Uterus (tissue), 2 donors: Measurements from ENCODE around the gene LRFN3.

ENCODE experiments used
- POLR2A ChIP-seq, 2 donors: fragments of 450-650 bp; IDR thresholded peaks; one replicate each; pipeline ENCODE4 v1.6.1; 2016; ENCODE audit warnings: antibody characterized with exemption in 2 of 2, mild to moderate bottlenecking in 1 of 2, moderate library complexity in 1 of 2
- TF ChIP-seq, protein P1 (sequence below), 4 experiments: fragments of 200-600 bp in 2 of 4; fragments of 450-650 bp in 2 of 4; sonication (generic) in 2 of 4; IDR thresholded peaks; one replicate each; pipeline ENCODE4 v1.5.1; 2016 to 2019; ENCODE audit warnings: antibody characterized with exemption in 4 of 4, mild to moderate bottlenecking in 2 of 4, moderate library complexity in 1 of 4

DNA sequence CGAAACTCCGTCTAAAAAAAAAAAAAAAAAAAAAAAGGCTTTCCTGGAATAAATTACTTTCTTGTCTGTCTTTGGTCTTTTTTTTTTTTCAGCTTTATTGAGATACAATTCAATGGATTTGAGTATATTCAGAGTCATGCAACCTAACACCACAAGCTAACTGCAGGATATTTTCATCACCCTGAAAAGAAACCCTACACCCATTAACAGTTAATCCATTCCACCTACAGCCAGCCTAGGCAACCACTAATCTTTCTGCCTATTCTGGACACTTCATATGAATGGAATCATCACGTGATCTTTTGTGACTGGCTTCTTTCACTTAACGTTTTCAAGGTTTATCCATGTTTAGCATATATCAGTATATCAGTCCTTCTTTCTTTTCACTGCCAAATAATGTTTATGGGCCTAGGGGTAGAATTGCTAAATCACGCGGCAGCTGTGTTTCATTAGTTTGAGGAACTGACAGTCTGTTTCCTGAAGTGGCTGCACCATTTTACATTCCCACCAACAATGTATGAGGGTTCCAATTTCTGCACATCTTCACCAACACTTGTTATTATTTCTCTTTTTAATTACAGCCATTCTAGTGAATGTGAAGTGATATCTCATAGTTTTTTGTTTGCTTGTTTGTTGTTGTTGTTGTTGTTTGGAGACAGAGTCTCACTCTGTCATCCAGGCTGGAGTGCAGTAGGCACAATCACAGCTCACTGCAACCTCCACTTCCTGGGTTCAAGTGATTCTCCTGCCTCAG lies 19.9 kb downstream of the LRFN3 start:
- TF ChIP-seq, protein P1, sequence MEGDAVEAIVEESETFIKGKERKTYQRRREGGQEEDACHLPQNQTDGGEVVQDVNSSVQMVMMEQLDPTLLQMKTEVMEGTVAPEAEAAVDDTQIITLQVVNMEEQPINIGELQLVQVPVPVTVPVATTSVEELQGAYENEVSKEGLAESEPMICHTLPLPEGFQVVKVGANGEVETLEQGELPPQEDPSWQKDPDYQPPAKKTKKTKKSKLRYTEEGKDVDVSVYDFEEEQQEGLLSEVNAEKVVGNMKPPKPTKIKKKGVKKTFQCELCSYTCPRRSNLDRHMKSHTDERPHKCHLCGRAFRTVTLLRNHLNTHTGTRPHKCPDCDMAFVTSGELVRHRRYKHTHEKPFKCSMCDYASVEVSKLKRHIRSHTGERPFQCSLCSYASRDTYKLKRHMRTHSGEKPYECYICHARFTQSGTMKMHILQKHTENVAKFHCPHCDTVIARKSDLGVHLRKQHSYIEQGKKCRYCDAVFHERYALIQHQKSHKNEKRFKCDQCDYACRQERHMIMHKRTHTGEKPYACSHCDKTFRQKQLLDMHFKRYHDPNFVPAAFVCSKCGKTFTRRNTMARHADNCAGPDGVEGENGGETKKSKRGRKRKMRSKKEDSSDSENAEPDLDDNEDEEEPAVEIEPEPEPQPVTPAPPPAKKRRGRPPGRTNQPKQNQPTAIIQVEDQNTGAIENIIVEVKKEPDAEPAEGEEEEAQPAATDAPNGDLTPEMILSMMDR (IDR thresholded peaks at IDR 0.05) = no peak
- TF ChIP-seq POLR2A (IDR thresholded peaks at IDR 0.05) = no peak
